Measurements from ENCODE around the gene AVPR2.

The AVPR2 gene

GRCh38 chrX:153931748-153932147 is 27.3 kb downstream of the AVPR2 start:
- no peaks in the 10 kb centered on the region for H3K9me3 ChIP-seq (ENCODE audit: control insufficient read depth, insufficient read depth, low read depth, low read length)
- H3K36me3 ChIP-seq (ENCODE audit: control insufficient read depth in 2 of 2, insufficient read depth in 1 of 2, low read length in 2 of 2): peaks cover 23 to 48% of the 10 kb centered on the region in 2 experiments
- POLR2A ChIA-PET: interaction anchor here (0.7 kb wide), 1 partner anchor 40 kb away, joined by 3 read pairs; the partner anchor contains the start of gene HCFC1
- TF ChIP-seq ZNF324 (tag by site-specific recombination; IDR thresholded peaks at IDR 0.05): no peak
- TF ChIP-seq GLI2 (tag by site-specific recombination; IDR thresholded peaks at IDR 0.05; ENCODE audit: borderline replicate concordance, low read depth): no peak
- no peak for TF ChIP-seq TRIM28 (IDR thresholded peaks at IDR 0.05; ENCODE audit: borderline replicate concordance, low read length)
- no peak for TF ChIP-seq HOXD13 (CRISPR knock-in tag; IDR thresholded peaks at IDR 0.05; ENCODE audit: borderline replicate concordance)
- TF ChIP-seq REST (tag by site-specific recombination; IDR thresholded peaks at IDR 0.05): no peak
- TF ChIP-seq KLF9 (tag by site-specific recombination; IDR thresholded peaks at IDR 0.05; ENCODE audit: low read depth): no peak
- 0 out of 2 replicates have a peak overlapping the region, but pooled peaks have one; percentile 19 for H3K27ac ChIP-seq (ENCODE audit: extremely low read depth, low read depth, low read length)
- no peak overlapping the region for H3K4me3 ChIP-seq (ENCODE audit: low read depth, low read length)
- peaks cover 17% of the 10 kb centered on the region for H3K4me1 ChIP-seq (ENCODE audit: control insufficient read depth, insufficient read depth, low read length)
- CTCF ChIA-PET: interaction anchor here (14.7 kb wide), 1 partner anchor 17 kb away, joined by 267 read pairs; the partner anchor contains the start of gene RENBP

- Histone ChIP-seq H3K4me3 (ENCODE audit: low read depth, low read length) (no peak overlapping the region), H3K27ac (ENCODE audit: extremely low read depth, low read depth, low read length) (no peak overlapping the region), H3K36me3 (ENCODE audit: control insufficient read depth in 2 of 2, insufficient read depth in 1 of 2, low read length in 2 of 2) (peaks cover 23 to 48% of the 10 kb centered on the region in 2 experiments), H3K4me1 (ENCODE audit: control insufficient read depth, insufficient read depth, low read length) (peaks cover 17% of the 10 kb centered on the region), H3K9me3 (ENCODE audit: control insufficient read depth, insufficient read depth, low read depth, low read length) (no peaks in the 10 kb centered on the region)
- TF ChIP-seq ZNF248 (tag by site-specific recombination; IDR thresholded peaks at IDR 0.05) (no peak), OSR2 (tag by site-specific recombination; IDR thresholded peaks at IDR 0.05) (no peak), SP2 (tag by site-specific recombination; IDR thresholded peaks at IDR 0.05) (no peak), RBAK (tag by site-specific recombination; IDR thresholded peaks at IDR 0.05) (no peak), ZNF132 (tag by site-specific recombination; IDR thresholded peaks at IDR 0.05; ENCODE audit: borderline replicate concordance) (no peak), MZF1 (tag by site-specific recombination; IDR thresholded peaks at IDR 0.05; ENCODE audit: borderline replicate concordance) (no peak), ZNF114 (tag by site-specific recombination; IDR thresholded peaks at IDR 0.05) (no peak), ZBTB49 (tag by site-specific recombination; IDR thresholded peaks at IDR 0.05; ENCODE audit: low read depth) (no peak), HOXA7 (CRISPR knock-in tag; IDR thresholded peaks at IDR 0.05; ENCODE audit: borderline replicate concordance) (no peak), ZBTB8A (tag by site-specific recombination; IDR thresholded peaks at IDR 0.05) (no peak), ZSCAN16 (tag by site-specific recombination; IDR thresholded peaks at IDR 0.05) (no peak), ZNF621 (tag by site-specific recombination; IDR thresholded peaks at IDR 0.05) (no peak), KLF10 (tag by site-specific recombination; IDR thresholded peaks at IDR 0.05) (no peak), MEIS1 (CRISPR knock-in tag; IDR thresholded peaks at IDR 0.05; ENCODE audit: borderline replicate concordance) (no peak), ZXDB (tag by site-specific recombination; IDR thresholded peaks at IDR 0.05) (no peak)
- CTCF ChIA-PET: interaction anchor here (0.8 to 14.7 kb wide), 5 partner anchors 9 to 168 kb away, joined by 3 to 267 read pairs (median 3); partner anchors contain the start of genes PLXNB3 and RENBP
- POLR2A ChIA-PET: interaction anchor here (1.5 kb wide), 1 partner anchor 39 kb away, joined by 3 read pairs; the partner anchor contains the start of gene HCFC1
These were observed 27.9 kb downstream of the AVPR2 start for GRCh38 chrX:153932220-153932915.
